Activated CD8-positive, alpha-beta memory T cell treated with anti-CD3 and anti-CD28 coated beads for 4 hours (primary cell): ENCODE measurements around the gene CASK.
"Not testable (repeated sequence)": the region's sequence is repeated elsewhere in the genome, so short reads cannot be mapped to it uniquely, and the experiment has no call there.

ENCODE experiments used
- DNase-seq, 2 donors: peaks; one replicate each; pipeline ENCODE4 v3.0.0-alpha.2; 2020; ENCODE audit warnings: low read depth in 2 of 2

Gene CASK

DNA sequence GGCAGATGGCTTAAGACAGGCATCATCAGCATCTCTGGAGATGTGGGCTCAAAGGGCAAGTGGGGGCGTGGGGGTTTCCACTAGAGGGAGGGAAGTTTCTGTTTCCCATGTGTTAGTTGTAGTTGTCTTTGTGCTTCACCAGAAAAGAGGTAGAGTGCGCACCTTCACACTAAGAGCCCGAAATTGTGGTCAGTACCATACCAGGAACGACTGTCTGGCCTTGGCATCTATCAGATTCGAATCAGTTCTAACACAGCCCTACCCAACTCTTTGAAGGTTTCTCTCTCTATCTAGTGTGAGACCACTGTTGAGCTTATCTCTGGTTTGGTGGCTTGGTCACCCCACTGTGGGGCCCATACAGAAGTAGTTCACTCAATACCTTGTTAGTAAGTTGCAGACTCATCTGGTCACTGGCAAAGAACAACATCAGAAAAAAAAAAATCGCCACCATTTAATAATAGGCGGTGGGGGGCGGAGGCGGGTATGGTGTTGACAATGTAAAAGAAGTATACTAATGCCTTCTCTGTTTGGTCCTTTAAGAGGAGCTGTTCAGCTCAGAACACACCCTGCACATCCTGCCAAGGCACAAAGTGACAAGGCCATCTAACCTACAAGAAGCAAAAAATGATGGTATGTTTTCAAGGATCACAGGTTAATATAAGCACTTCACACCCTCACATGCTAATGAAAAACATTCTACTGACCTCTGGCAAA is 405.1 kb downstream of the CASK start:
- peak in 1 of 2 donors; percentile 3 for DNase-seq

DNA sequence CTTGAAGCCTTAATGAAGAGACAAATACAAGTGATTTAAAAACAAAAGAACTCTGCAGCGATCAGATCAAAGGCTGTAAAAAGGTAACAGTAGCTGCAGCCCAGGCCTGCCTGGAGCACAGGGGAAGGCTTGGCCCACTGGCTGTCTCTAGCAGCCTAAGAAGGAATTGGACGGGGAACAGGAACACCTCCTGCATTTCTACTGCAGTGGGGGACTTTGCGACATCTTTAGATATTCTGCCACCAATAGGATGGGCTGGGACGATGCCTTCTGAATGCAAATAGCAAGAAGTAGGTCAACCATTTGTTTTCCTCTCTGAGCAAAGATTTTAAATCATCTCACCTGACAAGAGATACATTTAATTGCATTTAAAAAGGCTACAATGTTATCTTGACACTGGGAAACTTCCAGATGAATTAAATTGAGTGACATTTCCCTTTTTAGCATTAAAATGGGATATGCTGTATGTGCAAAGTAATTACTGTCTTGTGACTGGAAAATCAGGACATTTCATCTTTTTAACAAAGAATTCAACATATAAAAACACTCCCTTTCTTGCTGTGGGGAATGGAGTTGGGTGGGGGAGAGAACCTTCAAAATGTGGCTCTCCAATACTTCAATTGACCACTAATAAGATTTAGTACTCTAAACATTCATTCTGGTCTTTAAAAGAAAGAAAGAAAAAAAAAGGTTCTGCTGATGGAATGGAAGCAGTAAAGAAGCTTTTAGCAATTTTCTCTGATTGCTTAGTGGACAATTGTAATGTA is 406.2 kb downstream of the CASK start:
- DNase-seq: no peak

DNA sequence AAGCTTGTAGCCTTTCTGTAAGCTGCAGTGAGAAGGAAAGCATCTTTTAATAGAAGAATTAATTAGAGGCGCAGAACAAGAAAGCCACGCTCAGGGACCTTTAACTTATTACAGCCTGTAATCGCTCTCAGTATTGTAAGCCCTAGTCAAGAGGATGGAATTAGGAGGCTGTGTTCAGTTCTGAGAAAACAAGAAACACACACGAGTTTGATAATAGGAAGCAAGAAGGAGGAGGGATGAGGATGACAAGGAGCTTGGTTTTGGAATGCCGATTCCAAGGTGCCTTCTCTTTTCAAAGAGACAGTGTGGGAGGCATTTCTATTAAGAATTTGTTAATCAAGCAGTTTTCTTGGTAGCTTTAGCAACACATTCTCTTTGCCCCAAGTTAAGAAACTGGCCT is 406.9 kb downstream of the CASK start:
- no peak for DNase-seq

DNA sequence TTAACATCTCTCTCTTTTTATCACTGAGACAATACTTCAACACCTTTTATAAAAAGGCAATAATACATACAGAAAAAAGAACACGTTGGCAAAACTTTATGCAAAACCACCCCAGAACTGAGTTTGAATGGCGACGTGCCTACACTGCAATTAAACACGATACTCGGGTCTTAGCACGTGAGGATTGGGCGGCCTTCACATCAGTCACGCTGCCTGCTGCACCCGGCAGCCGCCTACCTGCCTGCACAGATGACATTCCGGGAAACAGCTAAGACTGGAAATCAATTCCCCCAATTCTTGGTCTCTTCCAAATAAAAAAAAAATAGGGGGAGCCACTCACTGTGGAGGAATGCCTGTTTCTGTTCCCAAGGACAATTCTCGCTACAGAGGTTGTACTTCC is 408.0 kb downstream of the CASK start:
- no peak for DNase-seq

DNA sequence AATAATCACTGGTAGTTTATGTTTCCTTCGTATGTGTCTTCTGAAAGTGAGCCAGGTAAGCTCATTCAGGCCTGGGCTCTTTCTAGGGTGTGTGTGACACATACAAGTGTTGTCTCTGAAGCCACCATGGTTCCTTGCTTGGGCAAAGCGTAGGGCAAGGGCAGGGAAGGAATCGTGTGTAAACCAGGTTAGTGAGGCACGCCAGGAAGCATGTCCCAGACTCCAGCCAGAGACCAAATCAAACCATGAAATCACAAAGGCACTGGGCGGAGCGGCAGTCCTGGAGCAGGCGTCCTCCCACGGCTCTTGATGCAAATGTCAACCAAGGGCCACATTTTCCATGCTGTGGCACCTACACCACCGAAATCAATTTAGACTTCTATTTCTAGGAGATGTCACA is 409.2 kb downstream of the CASK start:
- DNase-seq: no peak

DNA sequence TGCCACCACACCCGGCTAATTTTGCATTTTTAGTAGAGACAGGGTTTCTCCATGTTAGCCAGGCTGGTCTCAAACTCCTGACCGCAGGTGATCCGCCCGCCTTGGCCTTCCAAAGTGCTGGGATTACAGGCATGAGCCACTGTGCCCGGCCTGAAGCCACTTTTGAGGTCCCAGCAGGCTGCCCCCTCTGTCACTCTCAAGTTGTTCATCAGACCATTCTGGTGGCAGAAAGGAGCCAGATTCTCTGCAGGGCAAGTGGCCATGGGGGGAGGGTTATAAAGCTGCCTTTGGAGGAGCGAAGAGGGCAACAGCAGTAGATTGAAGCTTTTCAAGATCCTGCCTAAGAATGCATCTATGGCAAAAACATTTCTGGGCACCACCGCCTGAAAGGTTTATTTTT is 410.5 kb downstream of the CASK start:
- not testable (repeated sequence) for DNase-seq

DNA sequence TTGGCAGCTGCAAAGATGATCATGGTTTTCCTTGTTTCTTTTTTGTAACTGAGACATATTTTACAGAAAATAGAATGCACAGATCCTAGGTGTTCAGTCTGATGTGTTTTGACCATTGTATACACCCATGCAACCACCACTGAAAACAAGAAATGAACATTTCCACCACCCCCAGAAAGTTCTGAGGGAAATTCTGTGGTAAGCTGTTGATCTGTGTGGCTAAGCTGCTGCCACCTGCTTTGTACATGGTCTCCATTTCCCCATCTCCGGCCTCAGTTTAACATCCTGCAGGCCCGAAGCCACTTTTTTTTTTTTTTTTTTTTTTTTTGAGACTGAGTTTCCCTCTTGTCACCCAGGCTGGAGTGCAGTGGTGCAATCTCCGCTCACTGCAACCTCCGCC is 411.0 kb downstream of the CASK start:
- no peak for DNase-seq

DNA sequence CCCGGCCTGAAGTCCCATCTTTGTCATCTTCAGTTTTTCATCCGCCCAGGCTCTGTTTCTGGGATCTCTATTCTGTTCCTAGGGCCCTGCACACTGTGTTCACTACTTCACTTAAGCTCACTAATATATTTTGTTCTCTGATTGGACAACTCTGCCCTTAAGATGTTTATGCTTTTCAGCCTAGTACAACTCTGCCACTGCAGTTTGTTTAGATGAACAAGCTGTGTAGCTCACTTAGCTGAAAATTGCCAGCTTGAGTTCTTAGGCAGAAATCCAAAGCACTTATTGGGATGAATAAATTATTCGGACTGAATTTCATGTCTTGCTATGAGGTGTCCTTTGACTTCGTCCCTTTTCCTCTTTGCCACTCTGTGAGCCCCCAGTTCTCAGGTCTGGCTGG is 415.4 kb downstream of the CASK start:
- no peak for DNase-seq

DNA sequence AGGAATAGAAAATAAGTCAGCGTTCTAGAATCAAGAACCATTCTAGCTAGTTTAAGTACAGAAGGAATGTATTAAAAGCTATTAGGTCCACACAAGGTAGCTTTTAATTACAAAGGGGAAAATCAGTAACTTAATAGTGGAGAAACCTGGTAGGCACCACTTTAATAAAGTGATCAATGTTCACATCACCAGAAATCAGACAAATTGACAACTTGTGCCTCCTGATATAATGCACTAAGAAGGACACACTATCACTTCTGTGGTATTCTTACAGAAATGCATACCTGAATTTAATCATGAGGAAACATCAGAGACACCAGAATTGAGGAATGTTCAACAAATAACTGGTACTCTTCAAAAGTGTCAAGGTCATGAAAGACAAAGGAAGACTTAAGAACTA is 421.4 kb downstream of the CASK start:
- no peak for DNase-seq

DNA sequence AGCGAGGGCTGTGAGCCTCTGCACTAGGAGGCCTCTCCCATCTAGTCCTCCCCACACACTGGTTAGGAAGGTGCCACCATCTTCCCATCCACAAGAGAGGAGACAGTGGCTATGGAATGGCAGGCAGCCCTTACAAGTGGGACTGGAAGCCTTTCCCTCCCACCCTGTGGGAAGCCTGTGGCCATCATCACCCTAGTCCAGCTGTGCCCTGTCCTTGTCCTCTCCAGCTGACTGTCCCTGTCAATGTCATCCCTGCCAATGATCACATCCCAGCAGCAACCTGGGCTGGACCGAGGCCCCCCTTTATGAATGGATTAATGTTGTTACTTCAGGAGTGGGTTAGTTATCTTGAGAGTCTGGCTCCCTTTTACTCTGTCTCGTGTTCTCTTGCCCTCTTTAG is 423.4 kb downstream of the CASK start:
- DNase-seq: no peak

DNA sequence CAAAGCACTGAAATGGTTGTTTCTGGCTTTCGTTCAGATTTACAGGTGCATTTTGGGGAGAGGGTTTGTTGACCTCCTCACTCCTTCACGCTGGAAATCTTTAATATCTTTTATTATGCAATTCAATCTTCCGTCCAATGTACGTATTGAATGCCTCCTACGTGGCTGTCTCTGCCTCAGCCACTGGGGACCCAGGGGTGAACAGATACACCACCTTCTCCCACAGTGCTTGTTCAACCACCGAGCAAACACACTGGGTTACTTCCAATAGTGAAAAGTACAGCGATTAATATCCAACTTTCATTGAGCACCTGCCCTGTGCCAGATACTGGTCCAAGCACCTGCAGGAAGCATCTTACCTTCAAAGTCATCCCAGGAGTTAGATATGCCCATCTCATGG is 424.2 kb downstream of the CASK start:
- DNase-seq: no peak

DNA sequence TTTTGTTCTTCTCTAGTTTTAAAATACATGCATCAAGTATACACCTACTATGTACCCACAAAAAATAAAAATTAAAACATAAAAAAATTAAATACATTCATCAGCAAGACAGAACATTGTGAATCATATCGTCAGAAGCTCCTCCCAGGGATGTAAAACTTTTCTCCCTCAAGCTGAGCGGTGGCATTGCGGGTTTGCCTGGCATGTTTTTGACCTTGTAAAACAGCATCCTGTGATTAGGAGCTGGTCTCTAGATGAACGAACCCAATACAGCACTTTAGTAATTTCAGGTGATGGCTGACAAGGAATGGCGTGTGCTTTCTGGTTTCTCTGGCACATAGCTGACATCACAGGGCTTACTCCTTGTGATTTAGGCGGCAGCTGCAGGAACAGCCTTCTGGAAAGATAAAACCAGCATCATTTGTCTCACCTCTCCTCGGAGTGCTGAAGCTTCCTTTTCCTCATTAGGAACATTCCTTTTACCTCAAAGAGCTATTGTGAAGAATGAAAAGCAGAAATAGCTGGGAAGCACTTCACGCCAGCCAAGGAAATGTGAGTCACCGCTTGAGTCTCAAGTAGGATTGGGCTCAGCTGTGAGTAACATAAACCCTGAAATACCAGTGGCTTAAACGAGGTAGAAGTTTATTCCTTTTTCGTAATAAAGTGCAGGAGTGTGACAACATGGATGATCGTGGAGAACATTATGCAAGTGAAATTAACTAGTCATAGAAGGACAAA is 431.9 kb downstream of the CASK start:
- DNase-seq: no peak

DNA sequence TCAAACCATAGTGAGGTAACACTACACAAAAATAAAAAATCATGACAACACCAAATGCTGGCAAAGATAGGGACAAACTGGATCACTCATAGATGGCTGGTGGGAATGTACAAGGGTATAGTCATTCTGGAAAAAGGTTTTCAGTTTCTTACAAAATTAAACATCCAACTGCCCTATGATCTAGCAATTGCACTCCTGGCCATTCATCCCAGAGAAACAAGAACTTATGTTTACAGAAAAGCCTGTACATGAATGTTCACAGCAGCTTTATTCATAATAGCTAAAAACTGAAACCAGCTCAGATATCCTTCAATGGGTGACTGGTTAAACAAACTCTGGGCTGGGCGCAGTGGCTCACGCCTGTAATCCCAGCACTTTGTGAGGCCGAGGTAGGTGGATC is 432.9 kb downstream of the CASK start:
- DNase-seq: no peak

DNA sequence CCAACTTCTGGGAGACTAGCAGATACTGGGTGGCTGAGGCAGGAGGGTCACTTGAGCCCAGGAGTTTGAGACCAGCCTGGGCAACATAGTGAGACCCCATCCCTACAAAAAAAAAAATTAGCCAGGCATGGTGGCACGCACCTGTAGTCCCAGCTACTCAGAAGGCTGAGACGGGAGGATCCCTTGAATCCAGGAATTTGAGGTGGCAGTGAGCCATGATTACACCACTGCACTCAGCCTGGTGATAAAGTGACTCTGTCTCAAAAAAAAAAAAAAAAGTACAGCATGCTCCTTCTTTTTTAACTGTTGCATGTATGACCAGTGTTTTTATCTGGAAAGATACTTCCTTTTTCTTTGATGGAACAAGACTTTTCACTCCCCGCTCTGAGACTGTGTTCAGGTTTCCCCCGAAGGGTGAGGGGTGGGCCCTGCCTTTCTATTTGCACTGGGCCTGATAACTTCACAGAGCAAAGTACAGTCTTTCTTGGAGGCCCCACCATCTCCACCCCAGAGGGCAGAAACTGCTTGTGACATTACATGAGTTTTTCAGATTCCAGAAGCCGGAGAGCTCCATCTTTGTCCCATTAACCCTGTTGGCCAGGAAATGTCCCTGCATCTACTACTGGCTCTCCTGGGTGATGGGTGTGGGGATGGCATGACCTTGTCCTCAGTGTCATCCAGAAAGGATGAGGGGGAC is 441.1 kb downstream of the CASK start:
- no peak for DNase-seq

DNA sequence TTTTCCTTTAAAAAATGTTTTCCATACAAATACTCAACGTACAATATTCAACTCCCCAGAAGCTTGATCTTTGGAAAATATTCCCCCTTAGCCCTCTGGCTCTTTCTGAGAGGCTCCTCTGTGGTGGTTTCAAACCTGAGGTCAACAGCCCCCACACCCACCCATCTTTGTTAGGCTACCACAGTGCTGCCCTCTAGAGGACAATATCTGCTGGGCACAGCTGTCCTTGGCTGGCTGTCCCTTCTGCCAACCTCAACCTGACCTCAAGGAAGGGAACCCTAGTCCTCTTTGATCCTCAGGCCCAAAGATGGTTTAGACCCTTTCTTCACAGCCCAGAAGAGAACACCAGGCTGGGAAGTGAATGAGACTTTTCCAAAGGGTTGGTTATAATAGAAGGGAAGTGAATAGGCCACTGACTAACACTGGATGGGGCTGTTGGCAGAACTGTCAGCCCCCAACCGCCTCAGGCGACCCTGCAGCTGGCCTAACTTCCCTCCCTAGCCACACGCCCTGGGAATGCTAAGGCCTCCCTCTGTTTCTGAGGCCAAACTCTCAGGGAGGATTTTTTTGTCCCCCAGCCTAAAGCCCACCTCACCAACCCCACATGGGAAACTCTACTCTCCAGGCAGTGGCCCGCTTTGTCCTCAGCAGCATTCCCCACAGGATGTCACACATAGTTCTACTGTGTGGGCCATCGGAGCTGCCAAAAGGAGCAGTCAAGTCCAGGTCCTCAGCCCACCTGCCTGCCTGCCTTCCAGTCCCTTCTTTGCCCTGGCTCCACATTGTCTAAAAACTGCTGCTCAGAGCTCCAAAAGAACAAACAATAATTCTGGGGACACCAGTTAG is 441.9 kb downstream of the CASK start:
- no peak for DNase-seq

DNA sequence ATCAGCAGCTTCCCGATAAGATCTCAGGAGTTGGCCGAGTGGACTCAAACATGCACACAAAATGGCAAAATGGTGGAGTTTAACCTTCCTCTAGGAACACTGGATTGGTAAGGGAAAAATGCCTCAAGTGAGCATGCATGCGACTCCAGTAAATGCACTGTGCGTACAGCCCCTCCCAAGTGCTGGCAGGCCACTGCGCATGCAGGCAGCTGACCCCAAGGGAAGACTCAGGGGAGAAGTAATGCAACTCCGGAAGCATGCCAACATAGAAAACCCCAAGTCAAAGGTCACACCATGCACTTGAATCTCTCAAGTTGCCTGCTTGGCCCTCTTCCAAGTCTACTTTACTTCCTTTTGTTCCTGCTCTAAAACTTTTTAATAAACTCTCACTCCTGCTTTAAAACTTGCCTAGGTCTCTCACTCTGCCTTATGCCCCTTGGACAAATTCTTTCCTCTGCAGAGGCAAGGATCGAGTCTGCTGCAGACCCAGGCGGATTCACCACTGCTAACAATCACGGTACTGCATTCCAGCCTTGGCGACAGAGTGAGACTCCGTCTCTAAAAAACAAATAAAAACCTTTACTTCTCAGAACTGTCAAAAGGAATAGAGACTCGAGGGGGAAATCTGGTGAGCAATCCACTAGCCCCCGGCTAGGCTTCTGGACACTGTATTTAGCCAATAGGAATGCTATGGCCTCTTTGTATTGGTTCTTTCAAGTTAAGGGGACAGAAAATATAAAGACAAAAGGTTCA is 442.7 kb downstream of the CASK start:
- DNase-seq: no peak

DNA sequence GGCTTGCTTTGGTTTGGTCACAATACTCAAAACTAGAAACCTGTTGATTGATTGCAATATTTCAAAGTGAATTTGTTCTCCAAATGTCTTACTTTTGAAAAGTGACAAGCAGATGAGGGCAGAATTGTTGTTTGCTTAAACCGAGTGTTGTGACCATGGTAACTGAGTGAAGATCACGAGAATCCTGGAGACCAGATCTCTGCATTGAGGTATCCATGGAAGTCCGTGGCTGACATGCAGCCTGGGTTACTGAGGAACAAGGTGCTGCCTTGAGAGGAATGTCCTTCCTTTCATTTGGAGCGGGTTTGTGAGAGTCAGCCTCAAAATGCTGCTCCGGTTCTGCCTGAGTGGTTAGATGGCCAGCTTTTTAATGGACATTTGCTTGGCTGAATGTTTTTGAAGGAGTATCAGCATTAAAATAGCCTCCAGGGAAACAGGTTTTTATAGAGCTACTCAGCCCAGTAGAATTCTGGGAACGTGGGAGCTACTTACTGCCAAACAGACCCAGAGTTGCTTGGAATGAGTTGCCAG is 444.9 kb downstream of the CASK start:
- no peak for DNase-seq

DNA sequence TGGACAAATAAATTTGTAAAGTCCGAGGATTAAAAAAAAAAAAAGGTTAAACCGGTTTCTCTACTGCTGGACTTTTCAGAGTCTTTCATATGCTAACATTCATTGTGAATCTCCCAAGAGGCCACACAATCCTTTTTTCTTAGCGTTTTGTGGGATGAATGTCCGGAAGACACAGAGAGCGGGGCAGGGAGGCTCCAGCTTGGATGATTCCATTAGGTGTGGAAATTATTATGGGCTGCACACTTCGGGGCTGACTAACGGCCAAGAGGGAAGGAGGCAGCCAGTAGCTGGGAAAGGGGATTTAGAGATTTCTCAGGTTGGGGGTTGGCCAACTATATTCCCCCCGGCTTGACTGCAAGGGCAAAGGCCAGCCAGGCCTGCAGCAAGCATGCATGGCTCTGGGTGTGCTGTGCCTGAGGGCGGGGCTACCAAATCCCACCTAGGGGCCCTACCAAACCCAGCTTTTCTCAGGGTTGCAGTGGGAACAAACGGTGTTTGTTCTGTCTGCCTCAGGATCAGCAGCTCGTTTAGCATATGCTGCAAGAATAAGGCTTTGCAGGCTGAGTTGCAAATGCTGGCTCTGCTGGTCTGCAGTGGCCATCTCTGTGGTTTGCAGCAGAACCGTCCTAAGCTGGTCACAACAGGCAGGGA is 447.6 kb downstream of the CASK start:
- no peak for DNase-seq

DNA sequence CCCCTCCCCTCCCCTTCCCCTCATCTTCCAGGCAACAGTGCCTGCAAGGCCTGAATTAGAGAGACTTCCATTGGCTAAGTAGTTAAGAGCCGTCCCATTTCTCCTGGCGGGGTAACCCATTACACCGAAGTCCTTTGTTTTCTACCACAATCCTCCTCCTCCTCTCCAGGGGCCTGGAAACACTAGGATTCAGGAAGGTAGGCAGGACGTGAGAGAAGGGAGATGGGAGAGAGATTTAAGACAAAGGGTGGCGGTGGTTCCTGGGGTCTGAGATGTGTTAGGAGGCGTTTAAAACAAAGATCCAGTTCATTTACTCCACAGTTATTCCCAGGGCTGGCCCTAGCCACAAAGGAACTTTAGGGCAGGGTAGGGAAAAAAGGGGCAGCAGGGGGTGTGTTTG is 448.2 kb downstream of the CASK start:
- DNase-seq: no peak

DNA sequence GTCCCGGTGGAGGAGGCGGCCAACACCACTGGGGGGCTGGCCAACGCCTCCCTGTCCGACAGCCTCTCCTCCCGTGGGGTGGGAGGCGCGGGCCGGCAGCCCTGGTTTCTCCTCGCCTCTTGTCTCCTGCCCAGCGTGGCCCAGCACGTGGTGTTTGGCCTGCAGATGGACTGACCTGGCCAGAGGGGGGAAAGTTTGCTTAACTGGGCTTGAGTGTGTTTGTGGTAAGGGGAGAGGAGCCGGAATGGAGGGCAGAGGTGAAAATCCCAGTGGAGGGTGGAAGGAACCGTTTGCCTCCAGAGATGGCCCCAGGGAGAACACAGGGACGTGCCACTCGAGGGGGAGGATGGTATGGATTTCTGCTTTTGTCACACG is 448.6 kb downstream of the CASK start:
- DNase-seq: no peak
